ENCODE data around the gene WNT1. TPM values are rescaled to one million over a fixed set of nuclear protein-coding genes. Genes with fewer than 3 reads are reported as not detected.

Gene WNT1
- total and polyA plus RNA-seq, 10 of the 15 experiments (the other 5 are each of a cell fraction or from before 2014, with no cell fraction given): not detected

GRCh38 chr12:49018261-49019119 is 40.4 kb downstream of the WNT1 start, which contains the start of gene PRKAG1 (continued):
- TF ChIP-seq STAT3 (IDR thresholded peaks at IDR 0.05; ENCODE audit: low read depth, low read length) (no peak), ZNF274 (IDR thresholded peaks at IDR 0.05; ENCODE audit: insufficient read depth, insufficient read length) (no peak), NFYA (IDR thresholded peaks at IDR 0.05; ENCODE audit: borderline replicate concordance, low read depth, low read length) (no peak), YY1 (IDR thresholded peaks at IDR 0.05; ENCODE audit: low read depth, low read length) (peak; percentile 91), POLR2AphosphoS2 (IDR thresholded peaks at IDR 0.05; ENCODE audit: low read depth, low read length) (peak; percentile 97), CEBPZ (IDR thresholded peaks at IDR 0.05; ENCODE audit: low read depth, low read length) (no peak), CBX3 (IDR thresholded peaks at IDR 0.05; ENCODE audit: borderline replicate concordance, low read depth) (no peak), ZBTB4 (CRISPR knock-in tag; IDR thresholded peaks at IDR 0.05) (no peak), MTA2 (IDR thresholded peaks at IDR 0.05; ENCODE audit: low read depth) (no peak), RBBP5 (conservative IDR thresholded peaks at IDR 0.05) (no peak), RAD51 (IDR thresholded peaks at IDR 0.05) (no peak; the same call in 1 of the 2 replicates), POLR2A (IDR thresholded peaks at IDR 0.05; ENCODE audit: low read depth, low read length) (peak; percentile 90), HDAC2 (IDR thresholded peaks at IDR 0.05) (0 out of 2 replicates have a peak, but pooled peaks have one; percentile 19), PAX8 (IDR thresholded peaks at IDR 0.05) (no peak), ASH2L (IDR thresholded peaks at IDR 0.05; ENCODE audit: borderline replicate concordance, low read depth) (no peak), SIN3A (IDR thresholded peaks at IDR 0.05; ENCODE audit: low read depth, low read length) (peak; percentile 52; the same call in 1 of the 2 replicates), YBX1 (IDR thresholded peaks at IDR 0.05) (no peak), RB1 (IDR thresholded peaks at IDR 0.05; ENCODE audit: borderline replicate concordance) (peak; percentile 35; the same call in 1 of the 2 replicates), CREB1 (IDR thresholded peaks at IDR 0.05; ENCODE audit: low read depth) (peak; percentile 96)
- TF ChIP-seq, protein P1, sequence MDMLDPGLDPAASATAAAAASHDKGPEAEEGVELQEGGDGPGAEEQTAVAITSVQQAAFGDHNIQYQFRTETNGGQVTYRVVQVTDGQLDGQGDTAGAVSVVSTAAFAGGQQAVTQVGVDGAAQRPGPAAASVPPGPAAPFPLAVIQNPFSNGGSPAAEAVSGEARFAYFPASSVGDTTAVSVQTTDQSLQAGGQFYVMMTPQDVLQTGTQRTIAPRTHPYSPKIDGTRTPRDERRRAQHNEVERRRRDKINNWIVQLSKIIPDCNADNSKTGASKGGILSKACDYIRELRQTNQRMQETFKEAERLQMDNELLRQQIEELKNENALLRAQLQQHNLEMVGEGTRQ (IDR thresholded peaks at IDR 0.05; ENCODE audit: borderline replicate concordance, low read depth, low read length): no peak
- TF ChIP-seq, protein P2, sequence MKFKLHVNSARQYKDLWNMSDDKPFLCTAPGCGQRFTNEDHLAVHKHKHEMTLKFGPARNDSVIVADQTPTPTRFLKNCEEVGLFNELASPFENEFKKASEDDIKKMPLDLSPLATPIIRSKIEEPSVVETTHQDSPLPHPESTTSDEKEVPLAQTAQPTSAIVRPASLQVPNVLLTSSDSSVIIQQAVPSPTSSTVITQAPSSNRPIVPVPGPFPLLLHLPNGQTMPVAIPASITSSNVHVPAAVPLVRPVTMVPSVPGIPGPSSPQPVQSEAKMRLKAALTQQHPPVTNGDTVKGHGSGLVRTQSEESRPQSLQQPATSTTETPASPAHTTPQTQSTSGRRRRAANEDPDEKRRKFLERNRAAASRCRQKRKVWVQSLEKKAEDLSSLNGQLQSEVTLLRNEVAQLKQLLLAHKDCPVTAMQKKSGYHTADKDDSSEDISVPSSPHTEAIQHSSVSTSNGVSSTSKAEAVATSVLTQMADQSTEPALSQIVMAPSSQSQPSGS (IDR thresholded peaks at IDR 0.05; ENCODE audit: low read length): 0 out of 2 replicates have a peak, but pooled peaks have one; percentile 41

Measured in GM12878 (cell line).